OCI-LY7 (cell line): Measurements from ENCODE around the gene VSIR. TPM values are rescaled to one million over a fixed set of nuclear protein-coding genes. Genes with fewer than 3 reads are reported as not detected.

Source experiments
- BruUV-seq: library from RNA; stranded (reverse); fragments of 400-500 nt; replicated peaks from 2 replicates; lab custom pipeline; 2021; lab: Mats Ljungman, UMichigan
- CTCF ChIA-PET: fragments of 300-600 bp; sonication (Branson Sonifier 250); formaldehyde crosslinking; loops from one replicate; lab custom pipeline; 2022; ENCODE audit warnings: antibody characterized with exemption; ENCODE audit not compliant: unreplicated experiment; lab: Charles Lee
- POLR2A ChIA-PET: fragments of 300-600 bp; sonication (Branson Sonifier 250); formaldehyde crosslinking; loops from one replicate; lab custom pipeline; 2022; ENCODE audit warnings: antibody characterized with exemption; lab: Charles Lee
- DNase-seq: peaks from one replicate; pipeline ENCODE4 v3.0.0-alpha.2; 2015; ENCODE audit warnings: low spot score
- H2AFZ ChIP-seq: fragments of 200-600 bp; sonication (generic), shearing (Covaris generic); 2 replicates; pipeline ENCODE4 v1.6.1; 2014; ENCODE audit warnings: mild to moderate bottlenecking, antibody characterized with exemption, low read length, moderate library complexity
- H3K27ac ChIP-seq: fragments of 200-600 bp; sonication (generic); 2 replicates; pipeline ENCODE4 v1.5.1; 2014; ENCODE audit warnings: mixed run types, low read depth, mild to moderate bottlenecking, moderate library complexity, low read length, inconsistent platforms; ENCODE audit not compliant: poor library complexity, severe bottlenecking
- H3K36me3 ChIP-seq: fragments of 200-600 bp; sonication (generic); 2 replicates; pipeline ENCODE4 v1.6.1; 2014; ENCODE audit warnings: mild to moderate bottlenecking, antibody characterized with exemption, low read length, moderate library complexity, mixed read lengths; ENCODE audit not compliant: insufficient read depth
- H3K4me1 ChIP-seq: fragments of 200-600 bp; sonication (generic); 2 replicates; pipeline ENCODE4 v1.5.1; 2014; ENCODE audit warnings: mild to moderate bottlenecking, low read length; ENCODE audit not compliant: insufficient read depth, poor library complexity, severe bottlenecking
- H3K4me2 ChIP-seq: fragments of 200-600 bp; sonication (generic); 2 replicates; pipeline ENCODE4 v1.6.1; 2014; ENCODE audit warnings: mild to moderate bottlenecking, low read length
- H3K4me3 ChIP-seq: fragments of 200-600 bp; sonication (generic); 2 replicates; pipeline ENCODE4 v1.5.1; 2014; ENCODE audit warnings: mild to moderate bottlenecking, low read depth, low read length; ENCODE audit not compliant: poor library complexity, severe bottlenecking
- H3K79me2 ChIP-seq: fragments of 200-600 bp; sonication (generic); 2 replicates; pipeline ENCODE4 v1.6.1; 2016; ENCODE audit warnings: low read depth, mild to moderate bottlenecking, low read length, moderate library complexity, mixed read lengths; ENCODE audit not compliant: insufficient read depth
- H3K9me2 ChIP-seq: fragments of 200-600 bp; sonication (generic); 2 replicates; pipeline ENCODE4 v1.6.1; 2016; ENCODE audit warnings: mild to moderate bottlenecking, low read length, mixed read lengths; ENCODE audit not compliant: insufficient read depth
- H3K9me3 ChIP-seq: fragments of 200-600 bp; sonication (generic); 2 replicates; pipeline ENCODE4 v1.6.1; 2014; ENCODE audit warnings: mild to moderate bottlenecking, mixed run types, low read length, mixed read lengths
- H4K20me1 ChIP-seq: fragments of 200-600 bp; sonication (generic); 2 replicates; pipeline ENCODE4 v1.6.1; 2014; ENCODE audit warnings: mild to moderate bottlenecking, antibody characterized with exemption, low read length, moderate library complexity, mixed read lengths; ENCODE audit not compliant: insufficient read depth
- EZH2phosphoT487 ChIP-seq: fragments of 200-600 bp; sonication (generic); IDR thresholded peaks from 2 replicates; pipeline ENCODE4 v1.6.1; 2018; ENCODE audit warnings: low read depth, borderline replicate concordance, mild to moderate bottlenecking, mixed run types, antibody characterized with exemption, low read length, moderate library complexity, mixed read lengths
- intact Hi-C: fragments of 100-400 bp; cut with micrococcal nuclease; formaldehyde crosslinking; loops from one replicate; pipeline ENCODE4 v1.10.0; 2022; ENCODE audit not compliant: unreplicated experiment
- total RNA-seq, 2 experiments: library from RNA; depleted of rRNA in 1 of 2; stranded (reverse); fragments of >200 nt in 1 of 2; shearing (Covaris generic) in 1 of 2; gene quantifications; 2 replicates each; pipeline ENCODE4 v1.2.3, GENCODE V29; 2014 to 2022
- TF ChIP-seq, protein P1 (sequence below): fragments of 200-600 bp; sonication (generic); conservative IDR thresholded peaks from 2 replicates; pipeline ENCODE4 v1.5.1; 2014; ENCODE audit warnings: mild to moderate bottlenecking, antibody characterized with exemption, low read length, moderate library complexity, mixed read lengths

VSIR gene
- total RNA-seq, 2 experiments from 2014 or later = 2.2 to 9.0 TPM

DNA sequence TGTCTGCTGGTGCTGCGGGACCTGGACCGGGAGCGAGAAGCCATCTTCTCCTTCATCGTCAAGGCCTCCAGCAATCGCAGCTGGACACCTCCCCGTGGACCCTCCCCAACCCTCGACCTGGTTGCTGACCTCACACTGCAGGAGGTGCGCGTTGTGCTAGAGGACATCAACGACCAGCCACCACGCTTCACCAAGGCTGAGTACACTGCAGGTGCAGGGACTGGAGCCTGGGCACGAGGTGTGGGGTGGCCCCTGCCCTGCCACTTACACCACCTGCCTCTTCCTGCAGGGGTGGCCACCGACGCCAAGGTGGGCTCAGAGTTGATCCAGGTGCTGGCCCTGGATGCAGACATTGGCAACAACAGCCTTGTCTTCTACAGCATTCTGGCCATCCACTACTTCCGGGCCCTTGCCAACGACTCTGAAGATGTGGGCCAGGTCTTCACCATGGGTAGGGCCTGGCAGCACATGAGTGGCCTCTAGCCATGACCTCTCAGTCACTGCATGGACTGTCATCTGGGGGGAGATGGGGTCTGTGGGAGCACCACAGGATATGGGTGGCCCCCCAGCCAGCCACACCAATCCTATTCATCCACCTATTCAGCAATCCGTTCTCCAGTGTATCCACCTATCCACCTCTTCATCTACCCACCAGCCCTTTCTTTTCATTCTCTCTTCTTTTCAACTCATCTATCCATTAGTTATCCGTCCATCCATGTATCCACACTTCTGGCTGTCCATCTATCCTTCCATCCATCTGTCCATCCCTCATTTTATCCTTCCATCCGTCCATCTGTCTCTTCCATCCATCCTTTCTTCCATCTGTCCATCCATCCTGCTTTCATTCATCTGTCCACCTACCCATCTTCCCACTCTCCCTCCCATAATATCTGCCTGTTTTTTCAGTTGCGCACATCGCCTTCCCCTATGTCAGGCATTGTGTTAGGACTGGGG, 34.5 kb upstream of the VSIR start:
- no TSS peak for BruUV-seq
- POLR2A ChIA-PET = no interaction called here
- Histone ChIP-seq H3K36me3 (no peaks in the 10 kb centered on the region), H3K9me2 (no peaks in the 10 kb centered on the region), H3K27ac (no peak overlapping the region), H3K4me1 (peaks cover 6% of the 10 kb centered on the region), H3K4me2 (no peak overlapping the region), H4K20me1 (no peaks in the 10 kb centered on the region), H3K9me3 (no peaks in the 10 kb centered on the region), H3K4me3 (no peak overlapping the region), H2AFZ (no peak overlapping the region), H3K79me2 (no peaks in the 10 kb centered on the region)
- no peak for DNase-seq
- TF ChIP-seq EZH2phosphoT487 = no peak
- TF ChIP-seq, protein P1, sequence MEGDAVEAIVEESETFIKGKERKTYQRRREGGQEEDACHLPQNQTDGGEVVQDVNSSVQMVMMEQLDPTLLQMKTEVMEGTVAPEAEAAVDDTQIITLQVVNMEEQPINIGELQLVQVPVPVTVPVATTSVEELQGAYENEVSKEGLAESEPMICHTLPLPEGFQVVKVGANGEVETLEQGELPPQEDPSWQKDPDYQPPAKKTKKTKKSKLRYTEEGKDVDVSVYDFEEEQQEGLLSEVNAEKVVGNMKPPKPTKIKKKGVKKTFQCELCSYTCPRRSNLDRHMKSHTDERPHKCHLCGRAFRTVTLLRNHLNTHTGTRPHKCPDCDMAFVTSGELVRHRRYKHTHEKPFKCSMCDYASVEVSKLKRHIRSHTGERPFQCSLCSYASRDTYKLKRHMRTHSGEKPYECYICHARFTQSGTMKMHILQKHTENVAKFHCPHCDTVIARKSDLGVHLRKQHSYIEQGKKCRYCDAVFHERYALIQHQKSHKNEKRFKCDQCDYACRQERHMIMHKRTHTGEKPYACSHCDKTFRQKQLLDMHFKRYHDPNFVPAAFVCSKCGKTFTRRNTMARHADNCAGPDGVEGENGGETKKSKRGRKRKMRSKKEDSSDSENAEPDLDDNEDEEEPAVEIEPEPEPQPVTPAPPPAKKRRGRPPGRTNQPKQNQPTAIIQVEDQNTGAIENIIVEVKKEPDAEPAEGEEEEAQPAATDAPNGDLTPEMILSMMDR = no peak
- CTCF ChIA-PET = interaction anchor here (0.6 kb wide), 1 partner anchor 32 kb away, joined by 3 read pairs; no protein-coding TSS in a partner anchor
- intact Hi-C loops = loop anchor here (10.0 kb wide), 1 partner anchor 423 kb away; no protein-coding TSS in a partner anchor

DNA sequence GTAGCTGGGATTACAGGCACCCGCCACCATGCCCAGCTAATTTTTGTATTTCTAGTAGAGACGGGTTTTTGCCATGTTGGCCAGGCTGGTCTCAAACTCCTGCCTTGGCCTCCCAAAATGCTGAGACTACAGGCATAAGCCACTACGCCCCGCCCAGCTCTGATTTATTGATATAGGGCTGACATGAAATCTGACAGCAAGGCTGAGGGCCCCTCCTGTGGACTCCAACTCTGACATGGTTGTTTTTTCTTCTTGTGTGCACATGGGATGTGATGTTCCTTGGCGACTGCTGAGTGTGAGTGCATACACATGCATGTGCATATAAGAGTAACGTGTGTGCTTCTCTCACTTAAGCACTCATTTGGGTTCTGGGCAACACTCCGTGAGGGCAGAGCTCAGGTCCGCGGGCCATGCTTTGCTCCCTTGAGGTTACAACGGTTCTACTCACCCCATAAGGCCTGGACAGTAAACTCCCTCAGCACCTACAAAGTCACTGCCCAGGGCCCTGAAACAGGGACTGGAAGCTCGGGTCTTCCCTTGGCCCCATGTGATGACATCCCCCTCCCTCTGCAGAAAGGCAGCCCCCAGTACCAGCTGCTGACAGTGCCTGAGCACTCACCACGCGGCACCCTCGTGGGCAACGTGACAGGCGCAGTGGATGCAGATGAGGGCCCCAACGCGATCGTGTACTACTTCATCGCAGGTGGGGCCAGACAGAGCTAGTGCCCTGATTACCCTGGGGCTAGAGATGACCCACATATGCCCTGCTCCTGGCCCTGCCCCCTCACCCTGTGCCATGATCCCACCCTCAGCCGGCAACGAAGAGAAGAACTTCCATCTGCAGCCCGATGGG, 33.6 kb upstream of the VSIR start:
- no peaks in the 10 kb centered on the region for H3K9me3 ChIP-seq
- no TSS peak for BruUV-seq
- H3K27ac ChIP-seq = no peak overlapping the region
- no peaks in the 10 kb centered on the region for H3K36me3 ChIP-seq
- H3K9me2 ChIP-seq = no peaks in the 10 kb centered on the region
- H3K79me2 ChIP-seq = no peaks in the 10 kb centered on the region
- H3K4me1 ChIP-seq = peaks cover 4% of the 10 kb centered on the region
- TF ChIP-seq, protein P1 = no peak
- TF ChIP-seq EZH2phosphoT487 = no peak
- no peak overlapping the region for H3K4me3 ChIP-seq
- ChIA-PET CTCF (interaction anchor here (0.6 kb wide), 2 partner anchors 31 to 52 kb away, joined by 3 read pairs; no protein-coding TSS in a partner anchor), POLR2A (interaction anchor here (0.9 kb wide), 1 partner anchor 44 kb away, joined by 3 read pairs; the partner anchor contains the start of gene PSAP)
- no peak for DNase-seq
- intact Hi-C loops = loop anchor here (10.0 kb wide), 1 partner anchor 422 kb away; no protein-coding TSS in a partner anchor
- no peaks in the 10 kb centered on the region for H4K20me1 ChIP-seq
- no peak overlapping the region for H3K4me2 ChIP-seq
- no peak overlapping the region for H2AFZ ChIP-seq
